ENCODE data around the gene MYOZ3. TPM values are rescaled to one million over a fixed set of nuclear protein-coding genes. Genes with fewer than 3 reads are reported as not detected.

The MYOZ3 gene, protein sequence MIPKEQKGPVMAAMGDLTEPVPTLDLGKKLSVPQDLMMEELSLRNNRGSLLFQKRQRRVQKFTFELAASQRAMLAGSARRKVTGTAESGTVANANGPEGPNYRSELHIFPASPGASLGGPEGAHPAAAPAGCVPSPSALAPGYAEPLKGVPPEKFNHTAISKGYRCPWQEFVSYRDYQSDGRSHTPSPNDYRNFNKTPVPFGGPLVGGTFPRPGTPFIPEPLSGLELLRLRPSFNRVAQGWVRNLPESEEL
- total RNA-seq = 0.21 TPM in 1 of 2 replicates, not detected in the other

DNA sequence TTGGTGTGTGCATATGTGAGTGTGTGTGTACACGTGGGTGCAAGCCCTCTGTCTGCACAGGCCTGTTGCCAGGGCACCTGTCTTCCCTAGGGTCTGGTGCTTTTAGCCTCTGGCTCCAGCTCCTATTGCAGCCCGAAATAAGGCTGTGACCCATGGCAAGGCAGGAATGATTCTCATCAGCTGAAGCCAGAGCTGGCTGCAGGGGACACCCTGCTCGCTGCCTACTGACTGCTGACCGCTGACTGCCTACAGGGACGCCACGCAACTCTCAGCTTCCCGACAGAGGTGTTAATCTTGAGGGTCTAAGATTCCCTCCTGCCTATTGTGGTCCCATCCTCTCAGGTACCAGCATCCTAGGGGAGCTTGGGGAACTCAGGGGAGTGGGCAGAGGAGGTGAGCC lies at the start of gene MYOZ3:
Gene MYOZ3, plus strand, starts transcription at position 166 of the 400 bp plus-strand sequence. CDS start 1,691 bp downstream, outside the sequence.

GRCh38 chr5:150640311-150641005 lies 20.6 kb upstream of the MYOZ3 start, which contains the start of gene SYNPO:
SYNPO (plus strand) TSS chr5:150640660; CDS start chr5:150648276, 7,616 bp downstream.

DNA sequence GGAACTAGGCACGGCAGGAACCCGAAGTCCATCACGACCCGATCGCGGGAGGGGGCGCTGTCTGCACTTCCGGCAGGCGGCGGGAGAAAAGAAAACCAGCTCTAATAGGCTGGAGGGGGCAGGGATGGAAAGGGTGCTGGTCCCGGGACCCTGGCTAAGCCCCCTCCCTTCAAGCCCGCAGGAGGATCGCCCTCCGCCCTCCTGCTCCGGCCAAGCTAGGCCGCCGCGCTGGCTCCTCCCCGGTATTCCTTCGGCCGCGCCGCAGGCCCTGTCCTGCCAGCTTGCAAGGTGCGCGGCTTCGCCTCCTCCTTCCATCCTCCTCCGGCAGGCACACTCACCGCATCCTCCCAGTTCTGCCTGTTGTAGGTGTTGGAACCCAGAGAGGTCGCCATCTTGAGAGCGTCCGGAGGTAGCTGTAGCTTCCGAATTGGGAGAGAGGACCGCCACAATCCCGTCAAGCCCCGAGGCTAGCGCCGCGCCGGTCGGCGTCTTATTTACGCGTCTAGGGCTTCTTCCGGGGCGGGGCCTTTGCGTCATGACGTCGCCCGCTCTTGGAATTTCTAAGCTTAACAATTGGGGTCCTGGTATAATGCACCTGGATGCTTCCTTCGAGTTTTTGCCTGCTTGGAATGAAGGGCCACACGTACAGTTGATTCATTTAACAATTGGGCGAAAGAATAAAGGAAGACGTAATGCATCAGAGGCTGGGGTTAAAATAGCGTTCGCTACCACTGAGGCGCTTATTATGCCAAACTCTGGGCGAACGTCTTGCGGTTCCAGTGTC lies 39.7 kb downstream of the MYOZ3 start, which contains the start of gene RBM22:
Gene RBM22, minus strand, starts transcription at position 469 of the 784 bp plus-strand sequence. Its CDS starts 77 bp downstream, at position 392.

Other genes starting within 250 kb of the MYOZ3 start
- 2.4 and 23.1 TPM in 2 replicates for gene CD74, start 248.3 kb upstream of the MYOZ3 start, total RNA-seq
- 1,801 and 3,444 TPM in 2 replicates for gene RPS14, start 211.5 kb upstream of the MYOZ3 start, total RNA-seq
- 19.5 and 94.6 TPM in 2 replicates for gene NDST1, start 153.1 kb upstream of the MYOZ3 start, total RNA-seq
- gene SYNPO, start 20.6 kb upstream of the MYOZ3 start, total RNA-seq = 1.4 and 18.1 TPM in 2 replicates
- gene RBM22, start 39.8 kb downstream of the MYOZ3 start, total RNA-seq = 15.7 and 27.2 TPM in 2 replicates
- 35.9 and 55.0 TPM in 2 replicates for gene DCTN4, start 97.8 kb downstream of the MYOZ3 start, total RNA-seq
- gene SMIM3, start 117.5 kb downstream of the MYOZ3 start, total RNA-seq = 12.5 and 14.7 TPM in 2 replicates
- gene IRGM, start 185.3 kb downstream of the MYOZ3 start, total RNA-seq = not detected in 2 replicates
- gene ZNF300, start 243.7 kb downstream of the MYOZ3 start, total RNA-seq = 5.5 and 6.3 TPM in 2 replicates